ENCODE measurements around the gene KCNJ16.

KCNJ16 gene

DNA sequence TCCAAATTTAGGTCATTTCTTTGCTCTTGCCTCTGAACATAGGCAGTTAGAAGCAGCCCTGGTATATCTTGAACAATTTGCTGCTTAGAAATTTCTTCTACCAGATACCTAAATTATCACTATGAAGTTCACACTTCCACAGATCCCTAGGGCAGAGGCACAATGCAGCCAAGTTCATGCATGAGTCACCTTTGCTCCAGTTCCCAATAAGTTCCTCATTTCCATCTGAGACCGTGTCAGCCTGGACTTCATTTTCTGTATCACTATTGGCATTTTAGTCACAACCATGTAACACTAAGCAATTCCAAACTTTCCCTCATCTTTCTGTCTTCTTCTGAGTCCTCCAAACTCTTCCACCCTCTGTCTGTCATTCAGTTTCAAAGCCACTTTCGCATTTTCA is 45.0 kb downstream of the KCNJ16 start:
- no peaks in the 10 kb centered on the region for H3K36me3 ChIP-seq
- H3K4me1 ChIP-seq, result no peaks in the 10 kb centered on the region
- TF ChIP-seq, protein P1, sequence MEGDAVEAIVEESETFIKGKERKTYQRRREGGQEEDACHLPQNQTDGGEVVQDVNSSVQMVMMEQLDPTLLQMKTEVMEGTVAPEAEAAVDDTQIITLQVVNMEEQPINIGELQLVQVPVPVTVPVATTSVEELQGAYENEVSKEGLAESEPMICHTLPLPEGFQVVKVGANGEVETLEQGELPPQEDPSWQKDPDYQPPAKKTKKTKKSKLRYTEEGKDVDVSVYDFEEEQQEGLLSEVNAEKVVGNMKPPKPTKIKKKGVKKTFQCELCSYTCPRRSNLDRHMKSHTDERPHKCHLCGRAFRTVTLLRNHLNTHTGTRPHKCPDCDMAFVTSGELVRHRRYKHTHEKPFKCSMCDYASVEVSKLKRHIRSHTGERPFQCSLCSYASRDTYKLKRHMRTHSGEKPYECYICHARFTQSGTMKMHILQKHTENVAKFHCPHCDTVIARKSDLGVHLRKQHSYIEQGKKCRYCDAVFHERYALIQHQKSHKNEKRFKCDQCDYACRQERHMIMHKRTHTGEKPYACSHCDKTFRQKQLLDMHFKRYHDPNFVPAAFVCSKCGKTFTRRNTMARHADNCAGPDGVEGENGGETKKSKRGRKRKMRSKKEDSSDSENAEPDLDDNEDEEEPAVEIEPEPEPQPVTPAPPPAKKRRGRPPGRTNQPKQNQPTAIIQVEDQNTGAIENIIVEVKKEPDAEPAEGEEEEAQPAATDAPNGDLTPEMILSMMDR (IDR thresholded peaks at IDR 0.05; ENCODE audit: low read depth, low read length), result no peak
- no peaks in the 10 kb centered on the region for H3K27me3 ChIP-seq
- no peak overlapping the region for H3K4me3 ChIP-seq (ENCODE audit: low read depth, low read length)
- H3K9me3 ChIP-seq, result no peaks in the 10 kb centered on the region
- no peak for DNase-seq

DNA sequence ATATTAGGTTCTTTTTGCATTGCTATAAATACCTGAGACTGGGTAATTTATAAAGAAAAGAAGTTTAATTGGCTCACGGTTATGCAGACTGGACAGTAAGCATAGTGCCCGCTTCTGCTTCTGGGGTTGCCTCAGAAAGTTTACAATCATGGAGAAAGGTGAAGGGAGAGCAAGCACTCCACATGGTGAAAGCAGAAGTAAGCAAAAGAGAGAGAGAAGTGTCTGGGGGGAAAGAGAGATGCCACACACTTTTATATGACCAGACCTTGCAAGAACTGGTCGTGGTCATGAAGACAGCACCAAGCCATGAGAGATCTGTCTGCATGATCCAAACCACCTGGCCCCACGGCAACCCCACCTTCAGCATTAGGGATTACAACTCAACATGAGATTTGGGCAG is 45.4 kb downstream of the KCNJ16 start:
- Histone ChIP-seq H3K27me3 (no peaks in the 10 kb centered on the region), H3K4me1 (no peaks in the 10 kb centered on the region), H3K4me3 (ENCODE audit: low read depth, low read length) (no peak overlapping the region), H3K36me3 (no peaks in the 10 kb centered on the region), H3K9me3 (no peaks in the 10 kb centered on the region)
- no peak for DNase-seq
- TF ChIP-seq, protein P1 (IDR thresholded peaks at IDR 0.05; ENCODE audit: low read depth, low read length), result no peak

DNA sequence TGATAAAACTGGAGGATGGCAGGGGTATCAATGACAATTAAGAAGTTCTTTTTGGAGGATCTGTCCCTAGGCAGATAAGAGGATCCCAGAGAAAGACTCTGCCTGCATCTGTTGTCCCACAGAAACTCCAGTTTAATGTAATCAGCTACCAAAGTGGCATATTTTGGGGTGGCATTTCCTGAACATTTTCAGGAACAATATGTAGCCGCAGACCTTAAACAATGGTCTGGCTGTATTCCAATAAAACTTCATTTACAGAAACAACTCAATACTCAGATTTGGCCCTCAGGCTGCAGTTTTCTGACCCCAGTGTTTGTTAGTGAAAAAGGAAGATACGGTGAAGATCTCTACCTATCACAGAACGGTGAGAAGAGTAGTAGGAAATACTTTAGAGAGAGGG is 46.1 kb downstream of the KCNJ16 start:
- H3K4me1 ChIP-seq, result no peaks in the 10 kb centered on the region
- no peaks in the 10 kb centered on the region for H3K36me3 ChIP-seq
- no peak overlapping the region for H3K4me3 ChIP-seq (ENCODE audit: low read depth, low read length)
- TF ChIP-seq, protein P1 (IDR thresholded peaks at IDR 0.05; ENCODE audit: low read depth, low read length), result no peak
- no peaks in the 10 kb centered on the region for H3K27me3 ChIP-seq
- DNase-seq, result no peak
- H3K9me3 ChIP-seq, result no peaks in the 10 kb centered on the region

DNA sequence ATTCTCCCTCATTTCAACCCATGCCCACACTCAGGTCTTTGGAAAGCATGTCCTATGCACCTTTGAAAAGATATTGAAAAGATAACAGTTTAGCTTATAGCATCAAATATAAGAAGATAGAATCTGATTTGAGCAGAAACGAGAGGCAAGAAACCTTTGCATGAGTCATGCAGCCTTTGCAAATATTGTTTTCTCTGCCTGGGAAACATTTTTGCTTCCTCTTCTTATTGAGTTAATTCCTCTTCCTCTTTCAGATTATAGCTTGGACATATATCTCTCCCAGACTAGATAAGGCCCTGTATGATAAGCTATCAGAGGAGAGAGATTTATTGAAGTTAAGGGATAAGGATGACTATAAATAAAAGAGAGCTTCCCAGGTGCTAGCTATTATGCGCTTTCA is 48.2 kb downstream of the KCNJ16 start:
- no peaks in the 10 kb centered on the region for H3K4me1 ChIP-seq
- no peaks in the 10 kb centered on the region for H3K36me3 ChIP-seq
- H3K27me3 ChIP-seq, result no peaks in the 10 kb centered on the region
- H3K4me3 ChIP-seq (ENCODE audit: low read depth, low read length), result no peak overlapping the region
- DNase-seq, result no peak
- no peaks in the 10 kb centered on the region for H3K9me3 ChIP-seq
- TF ChIP-seq, protein P1 (IDR thresholded peaks at IDR 0.05; ENCODE audit: low read depth, low read length), result no peak

DNA sequence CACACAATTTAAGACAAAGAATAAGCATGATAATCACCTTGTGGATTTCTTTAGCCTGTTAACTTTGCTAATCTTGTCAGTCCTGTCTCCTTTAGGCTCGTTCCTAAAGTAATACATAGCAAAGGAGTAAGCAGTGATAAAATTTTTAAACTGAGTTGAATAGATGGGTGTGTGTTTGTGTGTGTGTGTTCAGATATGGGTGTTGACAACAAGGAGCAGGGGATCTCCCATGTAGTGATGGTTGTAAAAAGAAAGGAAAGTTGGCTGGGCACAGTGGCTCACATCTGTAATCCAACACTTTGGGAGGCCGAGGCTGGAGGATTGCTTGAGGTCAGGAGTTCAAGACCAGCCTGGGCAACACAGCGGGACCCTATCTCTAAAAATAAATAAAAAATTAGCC is 49.7 kb downstream of the KCNJ16 start:
- Histone ChIP-seq H3K9me3 (no peaks in the 10 kb centered on the region), H3K36me3 (no peaks in the 10 kb centered on the region), H3K4me3 (ENCODE audit: low read depth, low read length) (no peak overlapping the region), H3K27me3 (no peaks in the 10 kb centered on the region), H3K4me1 (no peaks in the 10 kb centered on the region)
- no peak for DNase-seq
- TF ChIP-seq, protein P1 (IDR thresholded peaks at IDR 0.05; ENCODE audit: low read depth, low read length), result no peak

DNA sequence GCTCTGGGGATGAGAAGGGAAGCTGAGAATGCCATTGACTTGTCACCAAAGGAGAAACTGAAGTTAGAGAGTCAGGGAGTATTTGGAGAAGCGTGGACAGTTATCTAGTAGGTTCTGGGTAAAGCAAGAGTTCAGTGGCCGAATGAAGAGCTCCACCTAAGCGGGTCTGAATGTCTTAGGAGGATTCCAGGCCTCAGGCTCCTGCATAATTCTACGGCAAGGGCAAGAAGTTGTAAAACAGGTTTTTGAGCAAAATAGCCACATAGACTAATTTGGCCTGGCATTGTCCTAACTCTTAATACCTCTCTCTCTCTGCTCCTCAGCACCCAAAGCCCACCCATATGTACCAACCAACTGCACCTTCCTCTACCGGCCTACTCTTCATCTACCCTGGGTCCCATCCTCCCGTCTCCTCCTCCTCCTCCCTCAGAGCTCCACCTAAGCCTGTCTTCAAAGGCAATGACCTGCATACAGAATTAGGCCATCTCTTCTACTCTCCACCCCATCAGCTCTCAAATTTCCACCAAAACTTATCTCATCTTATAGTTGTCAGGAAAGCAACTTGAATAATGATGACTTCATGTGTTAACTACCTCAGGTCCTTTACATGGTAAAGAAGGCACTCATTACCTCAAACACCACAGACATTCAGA is 52.3 kb downstream of the KCNJ16 start:
- no peaks in the 10 kb centered on the region for H3K27me3 ChIP-seq
- H3K4me3 ChIP-seq (ENCODE audit: low read depth, low read length), result no peak overlapping the region
- no peaks in the 10 kb centered on the region for H3K4me1 ChIP-seq
- H3K36me3 ChIP-seq, result no peaks in the 10 kb centered on the region
- no peak for DNase-seq
- TF ChIP-seq, protein P1 (IDR thresholded peaks at IDR 0.05; ENCODE audit: low read depth, low read length), result no peak
- no peaks in the 10 kb centered on the region for H3K9me3 ChIP-seq

Measured in BE2C (cell line).